ENCODE data around the gene CFAP45. TPM values are rescaled to one million over a fixed set of nuclear protein-coding genes. Genes with fewer than 3 reads are reported as not detected.
"Not testable (repeated sequence)": the region's sequence is repeated elsewhere in the genome, so short reads cannot be mapped to it uniquely, and the experiment has no call there.

CFAP45 gene
- total RNA-seq, 2 experiments from 2014 or later = 1.3 to 1.4 TPM

DNA sequence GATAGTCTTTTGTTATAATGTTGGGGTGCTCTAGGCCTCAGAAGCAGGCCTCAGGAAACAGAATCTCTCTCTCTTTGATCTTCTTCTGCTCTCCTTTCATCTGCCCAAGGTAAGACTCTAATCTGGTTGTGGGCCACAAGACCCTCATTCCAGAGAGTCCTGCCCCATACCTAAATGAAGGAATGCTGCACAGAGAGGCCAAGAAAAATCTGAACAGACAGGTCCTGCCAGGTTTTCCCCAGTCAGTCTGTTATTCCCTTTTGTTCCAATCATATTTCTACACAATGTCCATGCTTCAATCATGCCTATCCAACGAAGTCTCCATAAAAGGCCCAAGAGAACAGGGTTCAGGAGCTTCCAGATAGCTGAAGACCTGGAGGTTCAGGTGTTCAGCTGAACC is 7.0 kb upstream of the CFAP45 start:
- POLR2A ChIA-PET = interaction anchor here (2.0 kb wide), 1 partner anchor 17 kb away, joined by 12 read pairs; the partner anchor contains the start of gene TAGLN2
- TF ChIP-seq, protein P1, sequence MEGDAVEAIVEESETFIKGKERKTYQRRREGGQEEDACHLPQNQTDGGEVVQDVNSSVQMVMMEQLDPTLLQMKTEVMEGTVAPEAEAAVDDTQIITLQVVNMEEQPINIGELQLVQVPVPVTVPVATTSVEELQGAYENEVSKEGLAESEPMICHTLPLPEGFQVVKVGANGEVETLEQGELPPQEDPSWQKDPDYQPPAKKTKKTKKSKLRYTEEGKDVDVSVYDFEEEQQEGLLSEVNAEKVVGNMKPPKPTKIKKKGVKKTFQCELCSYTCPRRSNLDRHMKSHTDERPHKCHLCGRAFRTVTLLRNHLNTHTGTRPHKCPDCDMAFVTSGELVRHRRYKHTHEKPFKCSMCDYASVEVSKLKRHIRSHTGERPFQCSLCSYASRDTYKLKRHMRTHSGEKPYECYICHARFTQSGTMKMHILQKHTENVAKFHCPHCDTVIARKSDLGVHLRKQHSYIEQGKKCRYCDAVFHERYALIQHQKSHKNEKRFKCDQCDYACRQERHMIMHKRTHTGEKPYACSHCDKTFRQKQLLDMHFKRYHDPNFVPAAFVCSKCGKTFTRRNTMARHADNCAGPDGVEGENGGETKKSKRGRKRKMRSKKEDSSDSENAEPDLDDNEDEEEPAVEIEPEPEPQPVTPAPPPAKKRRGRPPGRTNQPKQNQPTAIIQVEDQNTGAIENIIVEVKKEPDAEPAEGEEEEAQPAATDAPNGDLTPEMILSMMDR (IDR thresholded peaks at IDR 0.05) = no peak
- ATAC-seq (no peak), DNase-seq (no peak)
- no peaks in the 10 kb centered on the region for H3K36me3 Mint-ChIP-seq (ENCODE audit: low read depth)
- no peaks in the 10 kb centered on the region for H3K27me3 Mint-ChIP-seq
- H3K4me3 Mint-ChIP-seq = no peak overlapping the region
- H3K9me3 Mint-ChIP-seq = peaks cover 2% of the 10 kb centered on the region
- peaks cover 26% of the 10 kb centered on the region for H3K4me1 Mint-ChIP-seq (ENCODE audit: low read depth)
- intact Hi-C loops (cut with micrococcal nuclease) = no loop called here
- no peak overlapping the region for H3K27ac Mint-ChIP-seq
- CTCF ChIA-PET = interaction anchor here (1.3 to 3.0 kb wide), 5 partner anchors 12 to 140 kb away, joined by 3 to 13 read pairs (median 5); no protein-coding TSS in a partner anchor

DNA sequence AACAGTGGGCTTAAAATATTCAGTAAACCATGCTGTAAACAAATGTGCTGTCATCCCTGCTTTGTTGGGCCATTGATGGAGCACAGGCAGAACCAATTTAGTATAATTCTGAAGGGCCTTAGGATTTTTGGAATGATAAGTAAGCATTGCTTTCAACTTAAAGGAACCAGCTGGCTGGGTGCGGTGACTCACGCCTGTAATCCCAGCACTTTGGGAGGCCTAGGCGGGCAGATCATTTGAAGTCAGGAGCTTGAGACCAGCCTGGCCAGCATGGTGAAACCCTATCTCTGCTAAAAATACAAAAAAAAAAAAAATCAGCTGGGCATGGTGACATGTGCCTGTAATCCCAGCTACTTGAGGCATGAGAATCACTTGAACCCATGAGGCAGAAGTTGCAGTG is 4.1 kb upstream of the CFAP45 start:
- H3K4me1 Mint-ChIP-seq (ENCODE audit: low read depth); DNase-seq; H3K36me3 Mint-ChIP-seq (ENCODE audit: low read depth); H3K9me3 Mint-ChIP-seq; H3K27me3 Mint-ChIP-seq; ATAC-seq; POLR2A ChIA-PET; H3K4me3 Mint-ChIP-seq; H3K27ac Mint-ChIP-seq; intact Hi-C loops (cut with micrococcal nuclease): not testable (repeated sequence)
- CTCF ChIA-PET = interaction anchor here (1.0 to 2.4 kb wide), 3 partner anchors 11 to 103 kb away, joined by 4 to 12 read pairs (median 8); no protein-coding TSS in a partner anchor

DNA sequence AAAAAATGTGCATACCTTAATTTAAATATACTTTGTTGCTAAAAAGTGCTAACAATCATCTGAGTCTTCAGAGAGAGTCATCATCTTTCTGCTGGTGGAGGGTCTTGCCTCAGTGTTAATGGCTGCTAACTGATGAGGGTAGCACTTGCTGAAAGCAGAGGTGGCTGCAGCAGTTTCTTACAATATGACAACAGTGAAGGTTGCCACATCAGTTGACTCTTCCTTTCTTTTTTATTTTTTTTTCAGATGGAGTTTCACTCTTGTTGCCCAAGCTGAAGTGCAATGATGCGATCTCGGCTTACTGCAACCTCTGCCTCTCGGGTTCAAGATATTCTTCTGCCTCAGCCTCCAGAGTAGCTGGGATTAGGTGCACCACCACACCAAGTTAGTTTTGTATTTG is 2.6 kb upstream of the CFAP45 start:
- H3K27me3 Mint-ChIP-seq = no peaks in the 10 kb centered on the region
- H3K27ac Mint-ChIP-seq = no peak overlapping the region
- ATAC-seq = no peak
- no peak overlapping the region for H3K4me3 Mint-ChIP-seq
- DNase-seq = no peak
- POLR2A ChIA-PET = no interaction called here
- no peaks in the 10 kb centered on the region for H3K36me3 Mint-ChIP-seq (ENCODE audit: low read depth)
- CTCF ChIA-PET = interaction anchor here (1.0 to 2.4 kb wide), 2 partner anchors 12 to 105 kb away, joined by 4 to 12 read pairs; no protein-coding TSS in a partner anchor
- intact Hi-C loops (cut with micrococcal nuclease) = no loop called here
- TF ChIP-seq, protein P1 (IDR thresholded peaks at IDR 0.05) = no peak
- H3K4me1 Mint-ChIP-seq (ENCODE audit: low read depth) = no peaks in the 10 kb centered on the region
- peaks cover 2% of the 10 kb centered on the region for H3K9me3 Mint-ChIP-seq

DNA sequence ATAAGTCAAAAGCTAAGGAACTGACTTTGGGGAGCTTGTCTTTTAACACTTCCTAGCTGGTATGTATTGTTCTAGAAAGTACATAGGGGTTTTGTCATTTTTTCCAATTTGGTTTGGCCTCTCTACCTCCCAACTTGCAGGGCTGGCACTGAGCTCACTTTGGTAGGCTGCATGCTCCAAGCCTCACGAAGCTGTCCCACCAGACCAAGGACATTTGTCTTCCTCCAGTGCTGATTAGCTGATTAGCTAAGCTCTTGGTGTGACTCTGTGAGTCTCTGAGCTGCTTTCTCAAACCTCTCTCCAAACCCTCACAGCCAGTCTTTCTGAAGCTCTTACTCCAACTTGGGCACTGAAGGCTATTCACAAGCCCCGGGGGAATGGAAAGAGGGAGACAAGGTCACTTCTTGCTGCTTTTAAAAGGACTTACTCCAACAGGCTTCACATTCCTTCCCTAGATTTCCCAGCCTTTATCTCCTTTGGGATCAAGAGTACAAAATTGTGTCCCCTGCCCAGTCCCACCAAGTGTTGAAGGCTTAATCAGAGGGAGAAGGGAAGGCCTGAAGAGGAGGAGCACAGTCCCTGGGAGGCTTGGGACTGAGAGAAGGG is 893 bp upstream of the CFAP45 start:
- Mint-ChIP-seq H3K4me1 (ENCODE audit: low read depth) (no peaks in the 10 kb centered on the region), H3K36me3 (ENCODE audit: low read depth) (no peaks in the 10 kb centered on the region), H3K27ac (no peak overlapping the region), H3K4me3 (no peak overlapping the region), H3K27me3 (no peaks in the 10 kb centered on the region), H3K9me3 (peaks cover 2% of the 10 kb centered on the region)
- TF ChIP-seq, protein P1 (IDR thresholded peaks at IDR 0.05) = no peak
- ChIA-PET CTCF (interaction anchor here (0.9 to 2.5 kb wide), 4 partner anchors 10 to 106 kb away, joined by 3 to 24 read pairs (median 6); no protein-coding TSS in a partner anchor), POLR2A (no interaction called here)
- DNase-seq = no peak
- intact Hi-C loops (cut with micrococcal nuclease) = no loop called here
- no peak for ATAC-seq

DNA sequence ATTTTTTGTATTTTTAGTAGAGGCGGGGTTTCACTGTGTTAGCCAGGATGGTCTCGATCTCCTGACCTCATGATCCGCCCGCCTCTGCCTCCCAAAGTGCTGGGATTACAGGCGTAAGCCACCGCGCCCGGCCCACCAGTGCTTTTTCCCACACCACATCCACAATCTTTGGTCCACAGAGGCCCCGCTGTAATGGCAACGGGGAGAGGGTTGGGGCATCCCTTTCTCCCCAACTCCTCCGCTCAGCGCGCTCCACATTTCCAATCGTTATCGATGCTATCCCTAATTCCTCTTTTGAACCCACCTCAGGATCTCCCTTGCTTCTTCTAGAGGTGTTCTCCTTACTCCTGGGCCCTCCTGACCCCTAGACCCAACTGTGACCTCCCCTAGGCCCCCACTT is 331 bp downstream of the CFAP45 start:
- CTCF ChIA-PET = interaction anchor here (2.5 kb wide), 1 partner anchor 8 kb away, joined by 24 read pairs; no protein-coding TSS in a partner anchor
- intact Hi-C loops (cut with micrococcal nuclease); DNase-seq; H3K4me3 Mint-ChIP-seq; H3K36me3 Mint-ChIP-seq (ENCODE audit: low read depth); H3K27me3 Mint-ChIP-seq; H3K9me3 Mint-ChIP-seq; H3K4me1 Mint-ChIP-seq (ENCODE audit: low read depth); ATAC-seq; H3K27ac Mint-ChIP-seq; POLR2A ChIA-PET: not testable (repeated sequence)

DNA sequence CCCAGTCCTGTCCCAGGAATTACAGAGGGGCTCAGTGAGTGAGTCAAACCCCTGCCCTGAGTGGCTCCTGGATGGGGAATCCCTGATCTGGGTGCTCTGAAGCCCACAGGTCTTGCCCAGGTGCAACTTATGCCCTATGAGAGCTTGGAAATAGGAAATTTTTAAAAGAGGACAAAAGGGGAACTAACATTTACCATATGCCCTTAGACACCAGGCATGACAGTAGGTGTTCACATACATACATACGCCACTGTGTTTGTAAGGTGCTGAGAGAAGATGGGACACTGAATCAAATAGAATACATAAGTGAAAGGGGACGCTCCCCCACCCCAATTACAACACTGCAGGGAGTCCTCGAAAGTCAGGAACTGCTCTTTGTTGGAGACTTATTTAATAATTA is 1.4 kb downstream of the CFAP45 start:
- intact Hi-C loops (cut with micrococcal nuclease) = no loop called here
- H3K9me3 Mint-ChIP-seq = no peaks in the 10 kb centered on the region
- H3K27ac Mint-ChIP-seq = no peak overlapping the region
- ATAC-seq = no peak
- H3K27me3 Mint-ChIP-seq = no peaks in the 10 kb centered on the region
- H3K4me1 Mint-ChIP-seq (ENCODE audit: low read depth) = no peaks in the 10 kb centered on the region
- ChIA-PET CTCF (no interaction called here), POLR2A (no interaction called here)
- H3K4me3 Mint-ChIP-seq = no peak overlapping the region
- no peaks in the 10 kb centered on the region for H3K36me3 Mint-ChIP-seq (ENCODE audit: low read depth)
- TF ChIP-seq, protein P1 (IDR thresholded peaks at IDR 0.05) = no peak
- DNase-seq = no peak

Measured in activated CD8-positive, alpha-beta T cell treated with anti-CD3 and anti-CD28 coated beads for 36 hours (primary cell).